Stimulated activated CD4-positive, alpha-beta T cell treated with anti-CD3 and anti-CD28 coated beads, Interleukin-1b, Interleukin-23, amount 100 ng/mL, for 4 hours (primary cell): Measurements from ENCODE around the gene OR8B8.
"Not testable (repeated sequence)": the region's sequence is repeated elsewhere in the genome, so short reads cannot be mapped to it uniquely, and the experiment has no call there.

ENCODE experiments used
- DNase-seq, 2 donors: peaks; one replicate each; pipeline ENCODE4 v3.0.0-alpha.2; 2020; ENCODE audit warnings: low read depth in 2 of 2

The OR8B8 gene

DNA sequence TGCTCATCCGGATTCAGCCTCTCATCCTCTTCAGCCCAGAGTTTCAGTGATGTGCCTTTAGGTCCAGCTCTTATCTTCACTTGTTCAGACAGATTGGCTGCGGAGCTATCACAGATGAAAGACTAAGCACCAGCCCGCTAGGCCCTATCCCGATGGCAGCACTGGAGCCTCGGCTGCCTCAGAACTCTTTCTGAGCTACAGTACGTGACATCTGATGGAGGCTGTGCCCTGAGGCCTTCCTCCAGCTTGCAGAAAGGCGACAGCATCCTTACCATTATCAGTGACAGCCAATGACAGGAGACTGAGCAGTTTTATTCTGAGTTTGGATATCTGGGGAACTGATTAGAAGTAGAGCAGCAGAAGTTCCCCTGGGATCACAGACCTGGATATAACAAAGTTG is 4.0 kb downstream of the OR8B8 start:
- no peak for DNase-seq

DNA sequence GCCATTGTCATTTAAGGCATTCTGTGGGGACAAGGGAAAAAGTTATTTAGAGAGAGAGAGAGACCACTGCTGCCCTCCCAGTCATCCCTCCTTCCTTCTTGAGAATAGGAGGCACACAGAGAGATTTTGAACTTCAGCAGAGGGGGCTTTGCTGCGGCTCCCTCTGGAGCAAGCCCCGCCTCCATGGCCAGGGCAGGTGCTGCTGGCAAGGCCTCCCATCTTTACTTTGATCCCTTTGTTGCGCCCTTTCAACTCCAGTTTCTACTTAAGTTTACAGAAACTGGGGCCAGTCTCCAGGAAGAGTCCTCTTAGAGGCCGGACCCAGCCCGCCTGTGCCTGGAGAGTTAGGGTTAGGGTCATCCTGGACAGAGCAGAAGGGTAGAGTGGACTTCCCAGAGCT is 4.4 kb downstream of the OR8B8 start:
- no peak for DNase-seq

DNA sequence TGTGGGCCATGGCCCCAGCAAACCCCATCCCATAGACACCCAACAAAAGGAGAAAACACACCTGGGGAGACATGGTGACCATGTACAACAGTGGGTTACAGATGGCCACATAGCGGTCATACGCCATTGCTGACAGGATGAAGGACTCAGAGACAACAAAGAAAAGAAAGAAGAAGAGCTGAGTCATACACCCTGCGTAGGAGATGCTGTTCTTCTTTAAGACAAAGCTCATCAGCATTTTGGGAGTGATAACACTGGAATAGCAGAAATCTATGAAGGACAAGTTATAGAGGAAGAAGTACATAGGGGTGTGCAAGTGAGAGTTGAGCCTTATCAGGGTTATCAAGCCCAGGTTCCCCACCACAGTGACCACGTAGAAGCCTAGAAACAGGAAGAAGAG is 4.9 kb downstream of the OR8B8 start:
- DNase-seq, result no peak

DNA sequence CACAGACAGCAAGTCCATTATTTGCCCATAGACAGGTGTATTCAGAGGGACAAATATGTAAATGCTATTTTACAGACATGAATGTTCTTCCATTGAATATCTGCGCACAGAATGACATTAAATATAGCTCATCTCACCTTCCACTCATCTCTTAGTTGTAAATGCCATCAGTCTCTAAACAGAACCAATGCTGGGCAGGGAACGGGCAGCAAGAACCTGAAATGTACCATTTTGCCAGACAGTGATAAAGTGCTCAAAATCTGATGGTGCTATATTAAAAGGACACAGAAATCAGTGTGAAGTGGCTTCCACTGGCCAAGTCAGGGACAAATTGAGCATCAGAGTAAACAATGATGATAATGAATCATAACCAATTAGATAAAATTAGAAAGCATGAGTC is 10.8 kb downstream of the OR8B8 start:
- no peak for DNase-seq

DNA sequence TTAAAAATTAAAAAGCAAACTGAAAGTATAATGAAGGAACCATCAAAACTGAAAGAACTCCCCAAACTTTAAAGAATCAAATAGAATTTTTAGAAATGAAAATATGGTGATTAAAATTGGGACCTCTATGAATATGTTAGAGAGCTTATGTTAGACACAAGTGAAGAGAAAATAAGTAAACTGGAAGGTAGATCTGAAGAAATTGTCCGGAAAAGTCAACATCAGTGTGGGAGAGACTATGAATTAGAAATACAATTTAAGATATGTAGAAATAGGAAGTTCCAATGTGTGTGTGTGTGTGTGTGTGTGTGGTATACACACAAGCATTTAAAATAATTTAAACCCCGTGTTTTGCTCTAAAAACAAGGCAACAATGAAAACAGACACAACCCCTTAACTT is 15.9 kb downstream of the OR8B8 start:
- DNase-seq, result no peak

DNA sequence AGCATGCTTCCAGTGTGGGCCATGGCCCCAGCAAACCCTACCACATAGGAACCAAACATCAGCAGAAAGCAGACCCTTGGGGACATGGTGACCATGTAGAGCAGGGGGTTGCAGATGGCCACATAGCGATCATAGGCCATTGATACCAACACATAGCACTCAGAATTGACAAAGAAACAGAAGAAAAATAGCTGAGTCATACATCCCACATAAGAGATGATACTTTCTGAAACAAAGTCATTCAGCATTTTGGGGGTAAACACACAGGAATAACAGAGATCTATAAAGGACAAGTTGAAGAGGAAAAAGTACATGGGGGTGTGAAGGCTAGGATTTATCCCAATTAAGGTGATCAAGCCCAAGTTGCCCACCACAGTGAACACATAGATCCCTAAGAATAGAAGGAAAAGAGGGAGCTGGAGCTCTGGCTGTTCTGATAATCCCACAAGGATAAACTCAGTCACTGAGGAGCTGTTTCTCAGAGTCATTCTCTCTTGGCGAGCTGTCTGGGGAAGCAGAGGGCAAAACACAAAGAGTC is 21.0 kb downstream of the OR8B8 start, which contains the start of gene OR8B4:
OR8B4 (minus strand) TSS at position 488 of the 538 bp plus-strand sequence; CDS start at position 488, 0 bp downstream.
- no peak for DNase-seq

DNA sequence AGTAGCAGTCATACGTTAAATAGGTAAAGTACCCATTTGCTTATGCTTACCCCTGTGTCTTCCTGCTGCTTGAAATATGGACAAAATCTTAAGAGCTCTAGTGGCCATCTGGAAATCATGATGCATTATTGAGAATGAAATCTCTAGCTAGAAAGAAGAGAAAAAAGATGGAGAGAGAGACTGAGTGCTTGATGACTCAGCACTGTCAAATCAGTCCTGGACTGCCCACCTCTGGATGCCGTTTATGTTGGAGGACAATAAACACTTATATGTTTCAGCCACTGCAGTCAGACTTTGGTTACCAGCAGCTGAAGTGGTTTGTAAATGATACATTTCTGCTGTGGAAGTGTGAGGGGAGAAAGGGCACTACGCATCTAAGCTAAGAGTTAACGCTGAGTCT is 24.5 kb downstream of the OR8B8 start:
- no peak for DNase-seq

DNA sequence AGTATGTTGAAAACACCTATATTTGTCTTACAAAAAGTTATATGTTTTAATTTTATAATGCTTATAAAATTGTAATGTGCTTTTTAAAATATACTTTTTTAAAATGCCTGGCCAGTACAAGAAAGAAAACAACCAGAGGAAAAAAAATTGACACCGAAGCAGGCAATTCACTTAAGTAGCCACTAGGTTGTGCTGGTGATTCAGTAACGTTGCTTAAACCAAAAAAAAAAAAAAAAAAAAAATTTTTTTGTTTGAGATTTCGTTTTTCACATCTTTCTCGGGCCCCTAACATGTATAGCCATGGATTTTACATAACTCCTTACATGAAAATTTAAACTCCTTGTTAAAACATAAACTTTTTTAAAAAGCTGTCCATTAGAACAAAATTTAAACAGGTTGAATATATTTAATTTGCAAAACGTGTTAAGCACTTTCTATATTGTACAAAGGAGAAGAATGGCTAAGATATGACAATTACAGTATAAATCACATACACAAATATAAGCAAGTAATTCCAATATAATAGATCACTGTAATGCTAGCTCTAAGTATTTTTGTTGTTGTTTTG is 30.1 kb downstream of the OR8B8 start:
- no peak for DNase-seq

DNA sequence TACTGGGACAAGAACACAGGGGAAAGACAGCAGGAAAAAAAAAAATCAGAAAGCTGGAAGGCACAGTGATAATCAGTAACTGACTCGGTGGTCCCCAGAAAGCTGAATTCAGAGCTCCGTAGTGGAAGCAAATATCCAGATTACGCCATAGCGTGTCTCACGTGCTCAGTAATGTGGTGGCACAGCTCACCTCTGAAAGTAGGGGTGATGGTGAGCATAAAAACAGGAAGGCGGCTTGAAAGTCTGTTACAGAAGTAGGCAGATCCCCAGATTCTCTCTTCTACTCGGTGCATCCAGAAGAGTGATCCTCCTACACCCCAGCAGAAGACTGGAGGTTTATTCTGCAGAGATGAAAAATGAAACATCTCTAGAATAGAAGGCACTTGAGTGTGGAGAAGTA is 35.6 kb downstream of the OR8B8 start:
- DNase-seq, result no peak

DNA sequence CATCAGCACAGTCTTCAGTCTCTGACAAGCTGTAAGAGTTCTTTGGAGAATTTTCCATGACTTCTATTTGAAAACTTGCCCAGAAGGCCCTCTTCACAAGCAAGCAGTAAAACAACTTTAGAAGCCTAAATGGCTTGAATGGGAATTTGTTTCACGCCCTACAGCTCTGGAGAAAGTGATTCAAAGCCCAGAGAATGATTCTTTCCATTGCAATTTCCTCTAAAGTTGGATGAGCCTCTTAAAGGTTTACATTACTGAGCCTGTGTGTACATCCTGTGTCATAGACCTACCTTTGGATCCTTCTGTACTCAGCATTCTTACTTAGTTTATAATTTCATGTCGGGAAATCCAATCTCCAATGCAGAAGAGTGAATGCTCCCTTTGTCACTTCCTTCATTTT is 39.9 kb downstream of the OR8B8 start:
- DNase-seq, result no peak

DNA sequence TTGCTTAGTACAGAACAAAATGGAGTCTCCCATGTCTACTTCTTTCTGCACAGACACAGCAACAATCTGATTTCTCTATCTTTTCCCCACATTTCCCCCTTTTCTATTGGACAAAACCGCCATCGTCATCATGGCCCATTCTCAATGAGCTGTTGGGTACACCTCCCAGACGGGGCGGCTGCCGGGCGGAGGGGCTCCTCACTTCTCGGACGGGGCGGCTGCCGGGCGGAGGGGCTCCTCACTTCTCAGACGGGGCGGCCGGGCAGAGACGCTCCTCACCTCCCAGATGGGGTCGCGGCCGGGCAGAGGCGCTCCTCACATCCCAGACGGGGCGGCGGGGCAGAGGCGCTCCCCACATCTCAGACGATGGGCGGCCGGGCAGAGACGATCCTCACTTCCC is 42.3 kb downstream of the OR8B8 start:
- not testable (repeated sequence) for DNase-seq

DNA sequence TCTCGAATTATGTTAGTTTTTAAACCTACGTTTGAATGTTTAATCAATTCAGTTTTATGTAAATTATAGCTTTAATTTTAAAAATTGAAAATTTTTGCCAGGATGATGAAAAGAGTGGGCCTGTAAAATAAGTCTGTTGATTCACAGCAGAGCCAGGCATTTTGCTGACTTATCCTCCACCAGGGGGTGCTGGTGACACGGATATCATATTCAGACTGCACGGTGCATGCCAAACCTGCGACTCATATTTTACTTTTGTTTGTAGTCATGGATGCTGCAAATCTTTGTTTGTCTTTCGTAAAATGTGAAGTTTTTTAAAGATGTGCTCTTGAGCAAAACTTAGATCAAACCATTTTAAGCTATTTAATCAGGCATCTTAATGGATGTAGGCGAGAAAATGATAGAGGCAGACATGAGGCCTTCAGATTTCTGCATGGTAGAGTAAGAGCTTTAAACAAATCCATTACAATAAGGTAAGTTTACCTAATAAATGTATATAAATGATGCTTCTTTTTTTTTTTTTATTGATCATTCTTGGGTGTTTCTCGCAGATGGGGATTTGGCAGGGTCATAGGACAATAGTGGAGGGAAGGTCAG is 43.1 kb downstream of the OR8B8 start:
- peak; percentile 6 to 18 for DNase-seq

DNA sequence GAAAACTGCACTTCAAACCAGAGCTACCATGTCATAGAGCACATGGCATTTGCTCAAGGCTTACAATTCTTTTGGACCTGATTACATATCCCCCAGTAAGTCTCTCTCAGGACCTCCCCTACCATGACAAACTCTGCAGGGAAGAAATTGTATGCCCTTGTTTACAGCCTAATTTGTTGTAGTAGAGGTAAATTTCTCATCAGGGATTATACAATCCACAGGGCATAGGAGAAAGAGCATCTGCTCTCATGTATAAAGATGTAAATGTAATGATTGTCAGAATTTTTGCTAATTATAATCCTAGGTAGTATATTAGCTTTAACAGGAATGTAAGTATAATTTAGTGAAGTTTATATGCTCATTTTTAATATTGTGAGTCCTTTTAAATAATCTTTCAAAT is 46.6 kb downstream of the OR8B8 start, which contains the start of gene OR8B3:
OR8B3 (minus strand) TSS at position 101 of the 400 bp plus-strand sequence. CDS start 1,673 bp downstream, outside the sequence.
- no peak for DNase-seq

DNA sequence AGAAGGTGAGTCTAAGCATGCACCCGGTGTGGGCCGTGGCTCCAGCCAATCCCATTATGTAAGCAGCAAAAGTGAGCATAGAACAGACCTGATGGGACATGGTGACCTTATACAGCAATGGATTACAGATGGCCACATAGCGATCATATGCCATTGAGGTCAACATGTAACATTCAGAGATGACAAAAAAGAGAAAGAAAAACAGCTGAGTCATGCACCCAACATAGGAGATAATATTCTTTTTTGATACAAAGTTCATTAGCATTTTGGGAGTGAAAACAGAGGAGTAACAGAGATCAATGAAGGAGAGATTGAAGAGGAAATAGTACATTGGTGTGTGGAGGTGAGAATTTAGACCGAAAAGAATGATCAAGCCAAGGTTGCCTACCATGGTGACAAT is 48.6 kb downstream of the OR8B8 start:
- DNase-seq, result not testable (repeated sequence)

DNA sequence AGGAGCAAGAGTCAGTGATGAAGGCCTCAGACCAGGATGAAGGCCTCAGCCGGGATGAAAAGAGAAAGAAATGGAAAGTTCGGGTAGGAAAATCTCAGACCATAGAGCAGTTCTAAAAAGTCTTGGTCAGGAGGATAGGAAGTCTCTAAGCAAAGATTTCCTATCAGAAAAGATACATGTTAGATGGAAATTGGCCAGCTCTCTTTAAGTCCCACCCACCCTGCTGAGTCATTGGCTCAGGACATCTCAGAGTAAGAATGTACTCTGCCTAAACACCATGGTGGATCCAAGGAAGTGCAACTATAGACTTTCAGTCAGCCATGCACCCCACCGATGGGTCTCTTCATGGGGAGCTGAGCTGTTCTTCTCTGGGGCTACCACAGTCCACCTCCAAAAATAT is 51.1 kb downstream of the OR8B8 start:
- DNase-seq, result no peak
